Measurements from ENCODE around the gene FOXD4L5.
"Not testable (repeated sequence)": the region's sequence is repeated elsewhere in the genome, so short reads cannot be mapped to it uniquely, and the experiment has no call there.

The FOXD4L5 gene

DNA sequence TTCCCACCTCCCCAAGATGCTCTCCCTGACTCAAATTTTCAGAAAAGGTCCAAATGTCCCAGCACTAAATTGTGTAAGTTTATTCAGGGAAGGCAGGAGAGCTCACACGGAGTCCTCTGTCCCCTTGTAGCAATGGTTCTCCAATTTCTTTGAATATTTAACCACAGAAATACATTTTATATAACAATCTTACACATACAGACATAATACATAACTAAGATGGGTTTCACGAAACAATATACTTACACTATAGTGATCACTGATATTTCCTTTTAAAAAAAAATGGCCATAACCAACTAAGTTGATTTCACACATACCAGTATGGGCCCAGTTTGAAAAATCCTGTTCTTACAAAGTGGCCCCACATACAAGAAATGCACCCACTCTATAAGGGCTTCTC is at the start of gene FOXD4L5:
FOXD4L5 (minus strand) TSS at position 101 of the 400 bp plus-strand sequence. CDS start 832 bp downstream, outside the sequence.
- DNase-seq, result not testable (repeated sequence)

DNA sequence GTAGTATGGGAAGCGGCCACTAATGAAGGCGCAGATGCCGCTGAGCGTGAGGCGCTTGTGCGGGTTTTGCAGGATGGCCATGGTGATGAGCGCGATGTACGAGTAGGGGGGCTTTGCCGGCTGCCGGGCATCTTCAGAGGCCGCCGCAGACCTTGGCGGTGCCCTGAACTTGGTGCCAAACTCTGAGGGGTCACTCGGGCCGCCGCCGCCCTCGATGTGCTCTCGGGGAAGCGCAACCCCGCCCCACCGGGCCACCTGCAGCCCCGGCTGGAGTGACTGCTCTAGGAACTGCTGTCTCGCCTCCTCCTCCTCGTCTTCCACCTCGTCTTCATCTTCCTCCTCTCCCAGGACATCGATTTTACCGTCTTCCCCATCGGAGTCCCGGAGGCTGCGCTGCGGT is 1.1 kb downstream of the FOXD4L5 start:
- not testable (repeated sequence) for DNase-seq

DNA sequence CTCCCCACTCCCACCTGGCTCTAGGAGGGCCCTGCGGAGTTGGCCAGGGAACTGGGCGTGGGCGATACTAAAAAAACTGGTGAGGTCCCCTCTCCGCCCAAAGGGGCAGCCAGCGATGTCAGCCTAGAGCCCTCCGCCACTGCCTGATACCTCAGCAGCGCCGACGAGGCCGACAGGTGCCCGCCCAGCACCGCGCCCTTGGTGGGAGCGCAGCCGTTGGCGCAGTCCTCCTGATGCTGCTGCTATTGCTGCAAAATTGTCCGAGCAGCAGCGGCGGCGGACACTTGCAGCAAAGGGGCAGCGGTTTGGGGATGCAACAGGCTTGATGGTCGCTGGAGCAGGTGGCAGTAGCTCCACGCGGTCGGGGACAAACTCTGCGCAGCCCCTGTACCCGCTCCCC is 2.0 kb downstream of the FOXD4L5 start:
- DNase-seq, result not testable (repeated sequence)

Measured in NCI-H1436 treated with DMSO at 0.1 percent for 48 hours (cell line).